ENCODE data around the gene AMHR2.
"Not testable (repeated sequence)": the region's sequence is repeated elsewhere in the genome, so short reads cannot be mapped to it uniquely, and the experiment has no call there.

The AMHR2 gene

DNA sequence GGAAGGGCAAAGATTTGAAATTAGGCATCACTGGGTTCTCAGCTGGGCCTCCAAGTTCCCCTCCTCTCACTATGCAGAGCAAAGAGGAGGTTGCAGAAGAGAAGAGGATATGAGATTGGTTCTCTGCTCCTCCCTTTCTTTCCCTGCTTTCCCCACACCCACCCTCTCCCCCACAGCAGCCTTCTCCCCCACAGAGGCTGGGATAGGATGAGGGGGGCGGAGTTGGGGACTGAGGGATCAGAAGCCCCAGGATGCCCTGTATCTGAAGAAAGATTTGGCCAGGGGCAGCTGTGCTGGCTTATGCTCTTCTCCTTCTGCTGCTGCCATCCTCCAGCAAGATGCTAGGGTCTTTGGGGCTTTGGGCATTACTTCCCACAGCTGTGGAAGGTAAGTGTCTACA lies at the start of gene AMHR2:
TSS of gene AMHR2 (plus strand) at position 259 of the 400 bp plus-strand sequence. CDS start at position 339, 80 bp downstream.
- H3K36me3 ChIP-seq (replicated peaks) = no peaks in the 10 kb centered on the region
- in situ Hi-C loops (cut with MboI; ENCODE audit: low sequenced_read_pairs) = no loop called here
- no peak within 1 kb of the TSS for H3K4me3 ChIP-seq
- peaks cover 3% of the 10 kb centered on the region for H3K4me1 ChIP-seq
- no peaks in the 10 kb centered on the region for H3K27me3 ChIP-seq (ENCODE audit: low read depth)
- no peaks in the 10 kb centered on the region for H3K9me3 ChIP-seq
- no peak for DNase-seq (ENCODE audit: low spot score in 2 of 2)

DNA sequence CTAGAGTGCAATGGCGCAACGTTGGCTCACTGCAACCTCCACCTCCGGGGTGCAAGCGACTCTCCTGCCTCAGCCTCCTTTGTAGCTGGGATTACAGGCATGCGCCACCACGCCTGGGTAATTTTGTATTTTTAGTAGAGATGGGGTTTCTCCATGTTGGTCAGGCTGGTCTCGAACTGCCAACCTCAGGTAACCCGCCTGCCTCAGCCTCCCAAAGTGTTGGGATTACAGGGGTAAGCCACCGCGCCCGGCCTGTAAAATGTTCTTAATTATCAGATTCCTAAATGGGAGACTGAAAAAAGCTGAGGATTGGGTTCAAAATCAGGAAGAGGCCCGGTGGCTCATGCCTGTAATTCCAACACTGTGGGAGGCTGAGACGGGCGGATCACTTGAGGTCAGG lies 49.4 kb upstream of the AMHR2 start:
- in situ Hi-C loops (cut with MboI; ENCODE audit: low sequenced_read_pairs) = not testable (repeated sequence)

DNA sequence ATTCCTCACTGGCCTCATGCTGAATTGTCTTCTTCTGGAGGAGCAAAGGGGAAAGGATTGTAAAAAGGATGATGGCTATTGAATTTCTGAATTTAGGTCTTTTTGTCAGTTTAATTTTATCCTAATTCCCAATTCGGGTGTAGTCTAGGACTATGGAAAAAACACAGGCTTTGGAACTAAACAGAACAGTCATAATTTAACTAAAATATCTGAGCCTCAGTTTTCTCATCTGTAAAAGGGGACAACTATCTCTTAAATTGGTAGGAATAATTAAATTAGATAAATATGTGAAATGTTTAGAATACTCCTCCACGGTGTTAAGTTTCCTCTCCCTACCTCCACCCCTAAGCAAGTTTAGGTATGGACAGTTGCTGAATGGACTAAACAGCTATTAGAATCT lies 46.9 kb upstream of the AMHR2 start:
- peaks cover 3% of the 10 kb centered on the region for H3K36me3 ChIP-seq (replicated peaks)
- DNase-seq (ENCODE audit: low spot score in 2 of 2) = no peak
- H3K4me3 ChIP-seq = no peak overlapping the region
- in situ Hi-C loops (cut with MboI; ENCODE audit: low sequenced_read_pairs) = no loop called here
- H3K9me3 ChIP-seq = no peaks in the 10 kb centered on the region
- H3K4me1 ChIP-seq = peaks cover 15% of the 10 kb centered on the region
- no peaks in the 10 kb centered on the region for H3K27me3 ChIP-seq (ENCODE audit: low read depth)

More for the DNA sequence above, 49.4 kb upstream of the AMHR2 start:
- H3K4me3 ChIP-seq; H3K27me3 ChIP-seq (ENCODE audit: low read depth); H3K36me3 ChIP-seq (replicated peaks); H3K9me3 ChIP-seq; DNase-seq (ENCODE audit: low spot score in 2 of 2): not testable (repeated sequence)
- peaks cover 16% of the 10 kb centered on the region for H3K4me1 ChIP-seq

DNA sequence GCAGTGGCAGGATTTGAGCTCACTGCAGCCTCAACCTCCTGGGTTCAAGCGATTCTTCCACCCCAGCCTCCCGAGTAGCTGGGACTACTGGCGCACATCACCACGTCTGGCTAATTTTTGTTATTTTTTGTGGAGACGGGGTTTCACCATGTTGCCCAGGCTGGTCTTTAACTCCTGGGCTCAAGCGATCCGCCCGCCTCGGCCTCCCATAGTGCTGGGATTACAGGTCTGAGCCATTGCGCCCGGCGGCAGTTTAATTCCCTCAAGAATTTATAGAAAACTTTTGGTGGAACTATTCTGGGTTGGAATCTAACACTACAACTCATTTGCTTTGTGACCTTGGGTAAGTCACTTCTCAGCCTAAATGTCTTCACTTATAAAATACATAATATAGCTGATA lies 45.4 kb upstream of the AMHR2 start:
- peaks cover 15% of the 10 kb centered on the region for H3K4me1 ChIP-seq

DNA sequence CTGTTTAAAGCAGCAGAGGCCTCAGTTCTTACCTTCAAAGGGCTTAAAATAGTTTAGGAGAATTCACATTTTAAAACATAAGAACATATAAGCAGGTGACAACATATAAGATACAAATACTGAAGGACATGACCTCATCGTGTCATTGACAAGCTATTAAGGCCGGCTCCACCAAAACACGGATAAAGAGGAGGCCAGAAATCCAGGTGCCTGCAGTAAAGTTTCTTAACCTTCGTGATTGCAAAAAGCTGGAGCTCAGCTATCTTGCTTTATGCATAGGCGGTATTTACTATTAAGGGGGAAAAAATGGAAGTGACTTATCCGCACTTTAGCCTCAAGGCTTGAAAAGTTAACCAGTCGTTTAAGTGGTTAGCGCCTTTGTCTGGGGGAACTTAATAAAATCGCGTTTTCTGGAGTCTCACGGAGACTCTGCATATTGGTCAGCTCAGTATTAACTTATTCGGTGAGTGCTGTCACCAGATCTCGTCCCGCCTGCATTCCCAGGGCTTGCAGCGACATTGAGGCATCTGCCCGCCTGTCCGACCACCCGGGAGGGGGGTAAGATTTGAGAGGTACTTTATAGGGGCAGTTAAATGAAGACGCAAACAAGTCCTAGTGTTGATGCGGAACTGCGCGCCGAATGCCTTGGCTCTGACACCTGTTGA lies 44.8 kb upstream of the AMHR2 start:
- Histone ChIP-seq H3K27me3 (ENCODE audit: low read depth) (no peaks in the 10 kb centered on the region), H3K4me3 (peak overlapping the region; percentile 29), H3K4me1 (peaks cover 15% of the 10 kb centered on the region), H3K36me3 (replicated peaks) (peaks cover 24% of the 10 kb centered on the region), H3K9me3 (no peaks in the 10 kb centered on the region)
- no peak for DNase-seq (ENCODE audit: low spot score in 2 of 2)
- in situ Hi-C loops (cut with MboI; ENCODE audit: low sequenced_read_pairs) = no loop called here

More for the DNA sequence above, 45.4 kb upstream of the AMHR2 start:
- no peak overlapping the region for H3K4me3 ChIP-seq
- in situ Hi-C loops (cut with MboI; ENCODE audit: low sequenced_read_pairs) = no loop called here
- H3K36me3 ChIP-seq (replicated peaks) = peaks cover 18% of the 10 kb centered on the region
- DNase-seq (ENCODE audit: low spot score in 2 of 2) = peak in 1 of 2 experiments; percentile 20
- no peaks in the 10 kb centered on the region for H3K9me3 ChIP-seq
- H3K27me3 ChIP-seq (ENCODE audit: low read depth) = no peaks in the 10 kb centered on the region

DNA sequence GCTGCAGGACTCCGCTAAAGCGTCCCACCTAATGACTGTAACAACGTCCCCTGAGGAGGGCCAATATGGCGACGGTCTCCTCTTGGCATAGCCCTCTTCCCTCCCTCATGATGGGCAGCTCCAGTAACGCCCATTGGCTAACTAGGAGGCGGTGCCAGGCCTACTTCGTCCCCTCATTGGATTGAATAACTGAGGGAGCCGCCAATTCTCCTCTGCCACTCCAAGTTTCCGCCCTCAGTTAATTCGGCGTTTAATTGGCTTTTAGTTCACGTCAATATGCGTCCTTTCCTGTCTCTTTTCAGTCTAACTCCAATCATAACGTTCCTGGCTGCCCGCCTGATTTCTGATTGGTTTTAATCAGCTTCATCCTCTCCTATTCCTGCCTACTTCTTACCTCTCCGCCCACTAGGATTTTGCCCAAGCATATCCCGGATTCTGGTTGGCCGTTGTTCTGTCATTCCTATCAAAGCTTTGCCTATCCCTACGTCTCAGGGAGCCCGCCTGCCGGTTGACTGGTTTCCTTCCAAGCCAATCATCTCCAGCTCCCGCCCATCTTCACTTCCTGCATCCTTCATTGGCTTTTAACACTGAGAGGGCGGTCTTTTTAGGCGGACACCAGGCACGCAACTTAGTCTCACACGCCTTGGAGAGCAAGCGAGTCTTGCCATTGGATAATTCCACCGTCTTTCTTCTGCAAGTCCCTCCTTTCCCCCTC lies 44.1 kb upstream of the AMHR2 start:
- in situ Hi-C loops (cut with MboI; ENCODE audit: low sequenced_read_pairs) = no loop called here
- no peaks in the 10 kb centered on the region for H3K9me3 ChIP-seq
- DNase-seq (ENCODE audit: low spot score in 2 of 2) = peak; percentile 98 to 100
- peaks cover 15% of the 10 kb centered on the region for H3K4me1 ChIP-seq
- H3K27me3 ChIP-seq (ENCODE audit: low read depth) = no peaks in the 10 kb centered on the region
- peak overlapping the region; percentile 44 for H3K4me3 ChIP-seq
- H3K36me3 ChIP-seq (replicated peaks) = peaks cover 28% of the 10 kb centered on the region

DNA sequence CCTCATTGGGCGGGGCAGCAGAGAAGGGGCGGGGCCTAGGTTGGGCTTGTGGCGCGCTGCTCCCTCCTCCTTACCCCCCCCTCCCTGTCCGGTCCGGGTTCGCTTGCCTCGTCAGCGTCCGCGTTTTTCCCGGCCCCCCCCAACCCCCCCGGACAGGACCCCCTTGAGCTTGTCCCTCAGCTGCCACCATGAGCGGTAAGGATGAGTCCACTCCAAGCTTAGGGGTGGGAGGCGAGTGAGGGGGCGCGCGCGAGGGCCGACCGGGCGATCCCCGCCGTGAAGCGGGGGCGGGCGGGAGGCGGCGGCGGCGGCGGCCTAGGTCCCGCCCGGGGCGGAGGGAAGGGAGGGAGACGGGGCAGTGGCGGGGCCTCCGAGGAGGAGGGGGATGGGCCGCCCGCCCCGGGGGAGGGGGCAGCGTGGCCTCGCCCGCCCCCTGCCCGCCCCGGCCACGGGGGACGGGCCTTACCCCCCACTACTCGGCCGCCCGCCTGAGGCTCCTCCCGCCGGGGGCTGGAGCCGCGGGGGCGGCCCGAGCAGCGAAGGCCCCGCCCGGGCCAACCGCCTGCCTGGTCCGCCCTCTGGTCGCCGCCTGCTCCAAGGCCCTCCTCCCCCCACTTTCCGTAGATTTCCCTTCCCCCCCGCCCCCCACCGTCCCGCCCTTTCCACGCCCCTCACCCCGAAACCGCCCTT lies 43.4 kb upstream of the AMHR2 start, which contains the start of gene SP1:
TSS of gene SP1 (plus strand) at position 73 of the 690 bp plus-strand sequence. CDS start at position 189, 116 bp downstream.
- DNase-seq (ENCODE audit: low spot score in 2 of 2) = peak; percentile 86 to 90
- H3K36me3 ChIP-seq (replicated peaks) = peaks cover 34% of the 10 kb centered on the region
- no peaks in the 10 kb centered on the region for H3K27me3 ChIP-seq (ENCODE audit: low read depth)
- H3K4me1 ChIP-seq = peaks cover 15% of the 10 kb centered on the region
- no peaks in the 10 kb centered on the region for H3K9me3 ChIP-seq
- H3K4me3 ChIP-seq = peak within 1 kb of the TSS; percentile 44
- in situ Hi-C loops (cut with MboI; ENCODE audit: low sequenced_read_pairs) = no loop called here

DNA sequence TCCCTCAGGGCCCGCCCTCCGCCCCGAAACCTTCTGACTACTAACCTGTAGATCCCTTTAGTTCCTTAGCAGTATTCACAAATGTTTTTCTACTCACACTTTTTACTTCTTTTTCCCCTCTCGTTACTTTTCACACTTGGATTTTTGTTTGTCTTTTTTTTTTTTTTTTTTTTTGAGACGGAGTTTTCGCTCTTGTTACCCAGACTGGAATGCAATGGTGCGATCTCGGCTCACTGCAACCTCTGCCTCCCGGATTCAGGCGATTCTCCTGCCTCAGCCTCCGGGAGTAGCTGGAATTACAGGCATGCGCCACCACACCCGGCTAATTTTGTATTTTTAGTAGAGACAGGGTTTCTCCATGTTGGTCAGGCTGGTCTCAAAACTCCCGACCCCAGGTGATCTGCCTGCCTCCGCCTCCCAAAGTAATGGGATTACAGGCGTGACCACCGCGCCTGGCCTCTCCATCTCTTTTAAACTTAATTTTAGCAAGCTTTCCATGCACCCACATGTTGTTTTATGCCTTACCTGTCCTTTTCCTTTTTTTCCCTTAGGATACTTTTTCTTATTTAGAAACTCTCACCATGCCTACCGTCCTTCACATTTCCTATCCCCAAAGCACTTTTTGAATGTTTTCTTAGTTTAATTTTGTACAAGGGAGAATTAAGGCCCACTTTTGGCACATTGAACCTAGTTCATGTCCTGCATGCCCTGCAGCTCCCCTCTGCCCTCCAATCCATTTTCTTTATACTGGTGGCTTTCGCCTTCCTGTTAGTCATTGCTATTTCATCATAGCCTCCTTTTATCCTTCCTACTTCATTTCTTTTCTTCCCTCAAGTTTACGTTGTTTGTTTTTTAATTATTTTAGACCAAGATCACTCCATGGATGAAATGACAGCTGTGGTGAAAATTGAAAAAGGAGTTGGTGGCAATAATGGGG lies 42.6 kb upstream of the AMHR2 start:
- Histone ChIP-seq H3K4me3 (peak overlapping the region; percentile 42), H3K9me3 (no peaks in the 10 kb centered on the region), H3K27me3 (ENCODE audit: low read depth) (no peaks in the 10 kb centered on the region), H3K4me1 (peaks cover 18% of the 10 kb centered on the region), H3K36me3 (replicated peaks) (peaks cover 41% of the 10 kb centered on the region)
- peak in 1 of 2 experiments; percentile 51 for DNase-seq (ENCODE audit: low spot score in 2 of 2)
- in situ Hi-C loops (cut with MboI; ENCODE audit: low sequenced_read_pairs) = no loop called here

DNA sequence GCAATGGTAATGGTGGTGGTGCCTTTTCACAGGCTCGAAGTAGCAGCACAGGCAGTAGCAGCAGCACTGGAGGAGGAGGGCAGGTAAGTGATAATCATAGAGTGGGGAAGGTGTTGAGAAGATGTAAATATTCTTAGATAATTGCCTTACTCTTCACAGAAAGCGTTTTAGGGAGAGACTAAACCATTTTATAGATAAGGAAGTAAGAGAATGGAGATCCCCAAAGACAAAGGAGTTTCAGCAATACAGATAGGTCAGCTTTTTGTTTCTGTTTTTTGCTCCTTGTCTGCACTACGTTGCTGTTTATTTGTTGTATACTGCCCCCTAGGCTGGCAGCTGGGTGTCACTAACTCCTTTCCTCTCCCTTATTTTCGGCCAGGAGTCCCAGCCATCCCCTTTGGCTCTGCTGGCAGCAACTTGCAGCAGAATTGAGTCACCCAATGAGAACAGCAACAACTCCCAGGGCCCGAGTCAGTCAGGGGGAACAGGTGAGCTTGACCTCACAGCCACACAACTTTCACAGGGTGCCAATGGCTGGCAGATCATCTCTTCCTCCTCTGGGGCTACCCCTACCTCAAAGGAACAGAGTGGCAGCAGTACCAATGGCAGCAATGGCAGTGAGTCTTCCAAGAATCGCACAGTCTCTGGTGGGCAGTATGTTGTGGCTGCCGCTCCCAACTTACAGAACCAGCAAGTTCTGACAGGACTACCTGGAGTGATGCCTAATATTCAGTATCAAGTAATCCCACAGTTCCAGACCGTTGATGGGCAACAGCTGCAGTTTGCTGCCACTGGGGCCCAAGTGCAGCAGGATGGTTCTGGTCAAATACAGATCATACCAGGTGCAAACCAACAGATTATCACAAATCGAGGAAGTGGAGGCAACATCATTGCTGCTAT lies 41.7 kb upstream of the AMHR2 start:
- peak; percentile 25 to 66 for DNase-seq (ENCODE audit: low spot score in 2 of 2)
- in situ Hi-C loops (cut with MboI; ENCODE audit: low sequenced_read_pairs) = no loop called here
- Histone ChIP-seq H3K9me3 (no peaks in the 10 kb centered on the region), H3K27me3 (ENCODE audit: low read depth) (no peaks in the 10 kb centered on the region), H3K4me3 (no peak overlapping the region; the same call in 1 of the 2 replicates), H3K36me3 (replicated peaks) (peaks cover 43% of the 10 kb centered on the region), H3K4me1 (peaks cover 19% of the 10 kb centered on the region)

DNA sequence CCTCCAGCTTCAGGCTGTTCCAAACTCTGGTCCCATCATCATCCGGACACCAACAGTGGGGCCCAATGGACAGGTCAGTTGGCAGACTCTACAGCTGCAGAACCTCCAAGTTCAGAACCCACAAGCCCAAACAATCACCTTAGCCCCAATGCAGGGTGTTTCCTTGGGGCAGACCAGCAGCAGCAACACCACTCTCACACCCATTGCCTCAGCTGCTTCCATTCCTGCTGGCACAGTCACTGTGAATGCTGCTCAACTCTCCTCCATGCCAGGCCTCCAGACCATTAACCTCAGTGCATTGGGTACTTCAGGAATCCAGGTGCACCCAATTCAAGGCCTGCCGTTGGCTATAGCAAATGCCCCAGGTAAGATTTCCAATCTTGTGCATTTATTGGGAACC lies 40.4 kb upstream of the AMHR2 start:
- peaks cover 27% of the 10 kb centered on the region for H3K4me1 ChIP-seq
- no peak for DNase-seq (ENCODE audit: low spot score in 2 of 2)
- H3K36me3 ChIP-seq (replicated peaks) = peaks cover 52% of the 10 kb centered on the region
- no peak overlapping the region for H3K4me3 ChIP-seq
- H3K9me3 ChIP-seq = no peaks in the 10 kb centered on the region
- H3K27me3 ChIP-seq (ENCODE audit: low read depth) = no peaks in the 10 kb centered on the region
- in situ Hi-C loops (cut with MboI; ENCODE audit: low sequenced_read_pairs) = no loop called here

DNA sequence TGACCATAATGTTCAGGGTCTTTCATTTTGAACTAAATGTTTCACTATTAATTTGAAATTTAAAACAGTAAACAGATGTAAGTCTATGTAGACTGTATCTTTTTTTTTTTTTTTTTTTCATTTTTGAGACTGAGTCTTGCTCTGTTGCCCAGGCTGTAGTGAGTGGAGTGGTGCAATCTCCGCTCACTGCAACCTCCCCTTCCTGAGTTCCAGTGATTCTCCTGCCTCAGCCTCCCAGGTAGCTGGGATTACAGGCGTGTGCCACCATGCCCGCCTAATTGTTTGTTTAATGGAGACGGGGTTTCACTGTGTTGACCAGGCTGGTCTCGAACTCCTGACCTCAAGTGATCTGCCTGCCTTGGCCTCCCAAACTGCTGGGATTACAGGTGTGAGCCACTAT lies 37.3 kb upstream of the AMHR2 start:
- not testable (repeated sequence) for DNase-seq (ENCODE audit: low spot score in 2 of 2)

DNA sequence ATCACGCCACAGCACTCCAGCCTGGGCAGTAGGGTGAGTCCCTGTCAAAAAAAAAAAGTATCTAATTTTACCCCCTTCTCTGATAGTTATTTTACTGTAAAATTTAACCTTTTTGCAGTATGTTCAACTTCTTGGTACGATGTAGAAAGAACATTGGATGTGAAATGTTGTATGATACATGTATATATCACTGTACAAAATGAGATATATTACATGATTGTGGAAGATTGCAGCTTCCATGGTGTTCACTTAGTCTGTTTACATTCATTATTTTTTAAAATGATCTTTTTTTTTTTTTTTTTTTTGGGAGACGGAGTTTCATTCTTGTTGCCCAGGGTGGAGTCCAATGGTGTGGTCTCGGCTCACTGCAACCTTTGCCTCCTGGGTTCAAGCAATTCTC lies 34.7 kb upstream of the AMHR2 start:
- peaks cover 35% of the 10 kb centered on the region for H3K4me1 ChIP-seq
- H3K27me3 ChIP-seq (ENCODE audit: low read depth) = no peaks in the 10 kb centered on the region
- H3K9me3 ChIP-seq = no peaks in the 10 kb centered on the region; the same call in 1 of the 2 replicates
- no peak overlapping the region for H3K4me3 ChIP-seq
- no peak for DNase-seq (ENCODE audit: low spot score in 2 of 2)
- H3K36me3 ChIP-seq (replicated peaks) = peaks cover 28% of the 10 kb centered on the region
- in situ Hi-C loops (cut with MboI; ENCODE audit: low sequenced_read_pairs) = no loop called here

More for the DNA sequence above, 37.3 kb upstream of the AMHR2 start:
- H3K27me3 ChIP-seq (ENCODE audit: low read depth); in situ Hi-C loops (cut with MboI; ENCODE audit: low sequenced_read_pairs); H3K9me3 ChIP-seq; H3K4me3 ChIP-seq: not testable (repeated sequence)
- Histone ChIP-seq H3K4me1 (peaks cover 32% of the 10 kb centered on the region), H3K36me3 (replicated peaks) (peaks cover 52% of the 10 kb centered on the region)
